GM12878 (cell line): ENCODE data around the gene ST8SIA1. TPM values are rescaled to one million over a fixed set of nuclear protein-coding genes. Genes with fewer than 3 reads are reported as not detected.
"Not testable (repeated sequence)": the region's sequence is repeated elsewhere in the genome, so short reads cannot be mapped to it uniquely, and the experiment has no call there.

Source experiments
- ATAC-seq: fragments of 200-7000 bp; cut with Tn5 transposase; 3 replicates; pipeline ENCODE4 v1.9.1; 2020; ENCODE audit warnings: mild to moderate bottlenecking, moderate library complexity
- BruUV-seq: library from RNA; stranded (reverse); fragments of 400-500 nt; replicated peaks from 2 replicates; lab custom pipeline; 2021; lab: Mats Ljungman, UMichigan
- CTCF ChIA-PET: fragments of 300-600 bp; sonication (Branson Sonifier 250); formaldehyde crosslinking; extraction: SDS; loops from one replicate; lab custom pipeline; 2021; ENCODE audit warnings: inconsistent platforms; lab: Yijun Ruan, JAX
- POLR2A ChIA-PET: fragments of 350-600 bp; formaldehyde crosslinking; extraction: SDS; loops from one replicate; lab custom pipeline; 2021; ENCODE audit warnings: inconsistent platforms; lab: Charles Lee
- RAD21 ChIA-PET: fragments of 300-600 bp; sonication (Branson Sonifier 250); formaldehyde crosslinking; loops from one replicate; lab custom pipeline; 2023; ENCODE audit warnings: antibody characterized with exemption; ENCODE audit not compliant: unreplicated experiment; lab: Charles Lee
- SMC1A ChIA-PET: fragments of 300-600 bp; sonication (Branson Sonifier 250); formaldehyde crosslinking; loops from one replicate; lab custom pipeline; 2023; ENCODE audit not compliant: unreplicated experiment, uncharacterized antibody; lab: Charles Lee
- DNase-seq: peaks from one replicate; pipeline ENCODE4 v3.0.0-alpha.2; 2011; ENCODE audit warnings: low read depth, low spot score
- FAIRE-seq: peaks from 3 replicates; lab custom pipeline; 2011; peaks lifted over from hg19 to GRCh38; lab: Jason Lieb, UNC
- H2AFZ ChIP-seq: 2 replicates; pipeline ENCODE4 v1.6.0; 2011; ENCODE audit warnings: low read depth, low read length, control low read depth; ENCODE audit not compliant: control insufficient read depth
- H3K27ac ChIP-seq: 2 replicates; pipeline ENCODE4 v1.5.1; 2011; ENCODE audit warnings: control low read depth; ENCODE audit not compliant: control insufficient read depth, insufficient read depth
- H3K27me3 ChIP-seq, 2 experiments: replicated peaks in 1 of 2; 2 replicates each; pipeline versions ENCODE4 v1.6.0 to v1.6.1; 2011; ENCODE audit warnings: low read length in 1 of 2; ENCODE audit not compliant: control insufficient read depth in 2 of 2, insufficient read depth in 2 of 2
- H3K36me3 ChIP-seq, 2 experiments: 2 replicates each; pipeline ENCODE4 v1.5.1; 2011; ENCODE audit warnings: low read length in 1 of 2; ENCODE audit not compliant: control insufficient read depth in 2 of 2, insufficient read depth in 2 of 2
- H3K4me1 ChIP-seq: 2 replicates; pipeline ENCODE4 v1.6.1; 2011; ENCODE audit warnings: mild to moderate bottlenecking, low read length, moderate library complexity, mixed read lengths; ENCODE audit not compliant: control insufficient read depth, insufficient read depth
- H3K4me2 ChIP-seq: 2 replicates; pipeline ENCODE4 v1.6.0; 2011; ENCODE audit warnings: control low read depth; ENCODE audit not compliant: control insufficient read depth, insufficient read depth
- H3K4me3 ChIP-seq: fragments of 200-600 bp; sonication (generic); 2 replicates; pipeline ENCODE4 v1.5.1; 2016
- H3K79me2 ChIP-seq: 2 replicates; pipeline ENCODE4 v1.6.0; 2011; ENCODE audit warnings: low read length; ENCODE audit not compliant: control insufficient read depth, insufficient read depth
- H3K9ac ChIP-seq: 2 replicates; pipeline ENCODE4 v1.8.0; 2011; ENCODE audit warnings: low read length, control low read depth, mixed read lengths; ENCODE audit not compliant: control insufficient read depth, insufficient read depth
- H3K9me3 ChIP-seq: replicated peaks from 3 replicates; pipeline ENCODE4 v1.5.1; 2011; ENCODE audit warnings: mild to moderate bottlenecking, low read length; ENCODE audit not compliant: control insufficient read depth, insufficient read depth
- H4K20me1 ChIP-seq: 2 replicates; pipeline ENCODE4 v1.6.0; 2011; ENCODE audit not compliant: control insufficient read depth, insufficient read depth
- WGBS: methylation state at CpG from one replicate; pipeline ENCODE4 v1.1.6; 2016; ENCODE audit warnings: low lambda C conversion rate; ENCODE audit not compliant: insufficient replicate concordance, insufficient coverage; ENCODE audit errors: missing lambda C conversion rate; 5-methylcytosine and 5-hydroxymethylcytosine counted together
- in situ Hi-C: fragments of 300-500 bp; cut with MboI; formaldehyde crosslinking; loops from 9 replicates; pipeline ENCODE4 v1.14.3; 2018; ENCODE audit warnings: mixed read lengths
- intact Hi-C: fragments of 100-400 bp; cut with micrococcal nuclease; formaldehyde crosslinking; loops from one replicate; pipeline ENCODE4 v1.14.2; 2022; ENCODE audit not compliant: unreplicated experiment
- polyA plus RNA-seq, 11 experiments: library from polyadenylated mRNA; depleted of rRNA in 4 of 11; unstranded in 6 of 11; stranded (reverse) in 5 of 11; fragments of >200 nt; fragmentation: Nextera tagmentation in 4 of 11; fragmentation: Illumina TruSeq in 1 of 11; extraction: Ambion mirVana in 4 of 11; extraction: Trizol in 1 of 11; gene quantifications; 1 replicate in 1 of 11; 2 replicates in 10 of 11; pipeline versions ENCODE4 v1.2.1 to v1.2.3, GENCODE V29; 2011 to 2016; ENCODE audit warnings: inconsistent platforms in 2 of 11, missing spikeins in 2 of 11, low read depth in 1 of 11
- total RNA-seq, 4 experiments: library from RNA; depleted of rRNA in 3 of 4; stranded (reverse); fragments of >200 nt in 3 of 4; fragmentation: Illumina TruSeq in 1 of 4; extraction: Trizol in 1 of 4; gene quantifications; 2 replicates each; pipeline versions ENCODE4 v1.2.1 to v1.2.3, GENCODE V29; 2013 to 2021

ST8SIA1 gene
- total and polyA plus RNA-seq, 10 of the 15 experiments (the other 5 are each of a cell fraction or from before 2014, with no cell fraction given): 0.23 to 0.35 (median 0.23) TPM; not detected in 7

GRCh38 chr12:22146686-22147085 is 187.8 kb downstream of the ST8SIA1 start:
- BruUV-seq, H3K4me2 ChIP-seq, intact Hi-C loops, DNase-seq, H3K4me1 ChIP-seq, H3K9ac ChIP-seq, H3K4me3 ChIP-seq, H4K20me1 ChIP-seq, H3K9me3 ChIP-seq, FAIRE-seq, H3K27me3 ChIP-seq, H3K36me3 ChIP-seq, RAD21 ChIA-PET, in situ Hi-C loops, H3K27ac ChIP-seq, H3K79me2 ChIP-seq, POLR2A ChIA-PET: not testable (repeated sequence)
- SMC1A ChIA-PET: interaction anchor here (0.6 kb wide), 1 partner anchor 347 kb away, joined by 3 read pairs; no protein-coding TSS in a partner anchor
- WGBS: 2% methylated on average over 4 of the region's 4 CpGs
- CTCF ChIA-PET: interaction anchor here (1.3 to 1.6 kb wide), 2 partner anchors 12 to 297 kb away, joined by 3 read pairs; no protein-coding TSS in a partner anchor
- ATAC-seq: peak; percentile 92
- H2AFZ ChIP-seq: peak overlapping the region; percentile 12; the same call in 1 of the 2 replicates

Other genes with a start within 250 kb of the ST8SIA1 start
- gene C2CD5, start 209.8 kb upstream of the ST8SIA1 start, total RNA-seq (2014; rRNA removed): 29.2 and 33.5 TPM in 2 replicates
- gene C2CD5, start 209.8 kb upstream of the ST8SIA1 start, total RNA-seq (2014; rRNA removed; fragmentation: Illumina TruSeq; extraction: Trizol): 25.2 and 29.3 TPM in 2 replicates
- 29.6 and 29.8 TPM in 2 replicates for gene C2CD5, start 209.8 kb upstream of the ST8SIA1 start, total RNA-seq (2021)
- 55.0 and 86.8 TPM in 2 replicates for gene C2CD5, start 209.8 kb upstream of the ST8SIA1 start, polyA plus RNA-seq (2011; rRNA removed)
- gene C2CD5, start 209.8 kb upstream of the ST8SIA1 start, polyA plus RNA-seq (2014; fragmentation: Illumina TruSeq; extraction: Trizol): 32.3 and 42.9 TPM in 2 replicates
- 10 to 100 TPM in 1 of 2 experiments, 1 to 10 TPM in 1; 7.7 to 10.1 TPM for gene C2CD5, start 209.8 kb upstream of the ST8SIA1 start, polyA plus RNA-seq (2014; fragmentation: Nextera tagmentation; extraction: Ambion mirVana)
- gene C2CD5, start 209.8 kb upstream of the ST8SIA1 start, polyA plus RNA-seq (2014; rRNA removed): 18.7 and 25.8 TPM in 2 replicates
- 10 to 100 TPM; 24.6 to 28.2 TPM for gene C2CD5, start 209.8 kb upstream of the ST8SIA1 start, polyA plus RNA-seq (2016; fragmentation: Nextera tagmentation; extraction: Ambion mirVana)